ENCODE measurements around the gene HDGF.

The HDGF gene

GRCh38 chr1:156721131-156721530, 30.3 kb downstream of the HDGF start:
- H3K4me3 ChIP-seq (ENCODE audit: low read depth, low read length): no peak overlapping the region
- TF ChIP-seq, protein P1, sequence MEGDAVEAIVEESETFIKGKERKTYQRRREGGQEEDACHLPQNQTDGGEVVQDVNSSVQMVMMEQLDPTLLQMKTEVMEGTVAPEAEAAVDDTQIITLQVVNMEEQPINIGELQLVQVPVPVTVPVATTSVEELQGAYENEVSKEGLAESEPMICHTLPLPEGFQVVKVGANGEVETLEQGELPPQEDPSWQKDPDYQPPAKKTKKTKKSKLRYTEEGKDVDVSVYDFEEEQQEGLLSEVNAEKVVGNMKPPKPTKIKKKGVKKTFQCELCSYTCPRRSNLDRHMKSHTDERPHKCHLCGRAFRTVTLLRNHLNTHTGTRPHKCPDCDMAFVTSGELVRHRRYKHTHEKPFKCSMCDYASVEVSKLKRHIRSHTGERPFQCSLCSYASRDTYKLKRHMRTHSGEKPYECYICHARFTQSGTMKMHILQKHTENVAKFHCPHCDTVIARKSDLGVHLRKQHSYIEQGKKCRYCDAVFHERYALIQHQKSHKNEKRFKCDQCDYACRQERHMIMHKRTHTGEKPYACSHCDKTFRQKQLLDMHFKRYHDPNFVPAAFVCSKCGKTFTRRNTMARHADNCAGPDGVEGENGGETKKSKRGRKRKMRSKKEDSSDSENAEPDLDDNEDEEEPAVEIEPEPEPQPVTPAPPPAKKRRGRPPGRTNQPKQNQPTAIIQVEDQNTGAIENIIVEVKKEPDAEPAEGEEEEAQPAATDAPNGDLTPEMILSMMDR (IDR thresholded peaks at IDR 0.05; ENCODE audit: low read depth, low read length): no peak

DNA sequence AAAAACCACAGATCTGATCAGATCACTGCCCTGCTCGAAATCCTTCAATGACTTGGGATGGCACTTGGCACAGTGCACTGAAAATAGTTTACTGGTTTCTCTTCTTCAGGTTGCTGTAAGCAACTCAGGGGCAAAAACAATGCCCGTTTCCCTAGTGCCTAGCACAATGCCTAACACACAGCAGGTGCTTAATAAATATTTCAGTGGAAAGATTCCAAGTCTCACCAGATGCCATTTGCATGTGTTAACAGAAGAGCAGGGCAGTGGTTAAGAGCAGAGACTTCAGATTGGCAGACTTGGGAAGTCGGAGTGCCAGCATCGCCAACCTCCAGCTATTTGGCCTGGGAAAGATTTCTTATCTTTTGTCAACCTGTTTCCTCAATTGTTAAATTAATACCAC, 34.1 kb downstream of the HDGF start:
- TF ChIP-seq, protein P1 (IDR thresholded peaks at IDR 0.05; ENCODE audit: low read depth, low read length): no peak

GRCh38 chr1:156714830-156715229, 36.6 kb downstream of the HDGF start:
- H3K4me3 ChIP-seq (ENCODE audit: low read depth, low read length): no peak overlapping the region
- TF ChIP-seq, protein P1 (IDR thresholded peaks at IDR 0.05; ENCODE audit: low read depth, low read length): no peak

More for the DNA sequence above, 34.1 kb downstream of the HDGF start:
- no peak overlapping the region for H3K4me3 ChIP-seq (ENCODE audit: low read depth, low read length)

GRCh38 chr1:156712626-156713025, 38.8 kb downstream of the HDGF start:
- H3K4me3 ChIP-seq (ENCODE audit: low read depth, low read length): no peak overlapping the region
- TF ChIP-seq, protein P1 (IDR thresholded peaks at IDR 0.05; ENCODE audit: low read depth, low read length): no peak

GRCh38 chr1:156711011-156711817, 40.3 kb downstream of the HDGF start:
- H3K4me3 ChIP-seq (ENCODE audit: low read depth, low read length): no peak overlapping the region
- TF ChIP-seq, protein P1 (IDR thresholded peaks at IDR 0.05; ENCODE audit: low read depth, low read length): no peak

DNA sequence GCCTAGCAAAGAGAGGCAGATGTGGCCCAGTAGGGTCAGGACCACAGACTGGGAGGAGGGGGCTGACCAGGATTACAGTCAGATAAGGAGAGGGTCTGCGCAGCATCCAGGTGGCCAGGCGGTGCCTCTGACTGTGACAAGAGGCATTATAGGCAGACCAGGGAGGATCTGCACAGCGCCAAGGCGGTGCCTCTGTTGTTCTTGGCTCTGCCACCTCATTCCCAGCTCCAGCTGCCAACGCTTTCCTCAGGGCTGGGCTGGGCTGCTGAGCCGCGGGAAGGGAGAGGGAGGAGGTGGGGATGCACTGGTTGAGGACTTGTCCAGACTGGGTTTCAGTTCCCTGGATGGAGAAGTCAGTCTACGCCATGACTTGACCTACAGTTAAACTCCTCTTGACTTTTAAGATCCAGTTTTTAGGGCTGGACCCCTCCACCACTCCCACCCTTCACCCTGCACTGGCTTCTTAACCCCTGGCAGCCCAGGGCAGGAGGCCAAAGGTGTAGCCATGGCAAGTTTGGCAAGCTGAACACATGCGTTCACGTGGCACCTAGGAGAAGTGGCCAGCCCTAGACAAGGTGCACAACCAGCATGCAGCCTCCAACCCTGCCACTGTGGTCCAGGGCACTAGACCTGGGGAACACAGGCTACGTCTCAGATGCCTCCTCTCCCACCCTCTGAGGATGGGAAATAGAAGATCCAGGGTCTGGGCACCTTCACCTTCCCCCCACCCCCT, 41.6 kb downstream of the HDGF start:
- TF ChIP-seq, protein P1 (IDR thresholded peaks at IDR 0.05; ENCODE audit: low read depth, low read length): no peak
- H3K4me3 ChIP-seq (ENCODE audit: low read depth, low read length): no peak overlapping the region

GRCh38 chr1:156709031-156709430, 42.4 kb downstream of the HDGF start:
- TF ChIP-seq, protein P1 (IDR thresholded peaks at IDR 0.05; ENCODE audit: low read depth, low read length): no peak
- no peak overlapping the region for H3K4me3 ChIP-seq (ENCODE audit: low read depth, low read length)

Data from WI38 (cell line).